ENCODE results near the gene MTX1. TPM values are rescaled to one million over a fixed set of nuclear protein-coding genes. Genes with fewer than 3 reads are reported as not detected.
"Not testable (repeated sequence)": the region's sequence is repeated elsewhere in the genome, so short reads cannot be mapped to it uniquely, and the experiment has no call there.

Gene MTX1
- total RNA-seq, 4 donors from 2014 or later = 33.2 to 45.2 (median 36.5) TPM

DNA sequence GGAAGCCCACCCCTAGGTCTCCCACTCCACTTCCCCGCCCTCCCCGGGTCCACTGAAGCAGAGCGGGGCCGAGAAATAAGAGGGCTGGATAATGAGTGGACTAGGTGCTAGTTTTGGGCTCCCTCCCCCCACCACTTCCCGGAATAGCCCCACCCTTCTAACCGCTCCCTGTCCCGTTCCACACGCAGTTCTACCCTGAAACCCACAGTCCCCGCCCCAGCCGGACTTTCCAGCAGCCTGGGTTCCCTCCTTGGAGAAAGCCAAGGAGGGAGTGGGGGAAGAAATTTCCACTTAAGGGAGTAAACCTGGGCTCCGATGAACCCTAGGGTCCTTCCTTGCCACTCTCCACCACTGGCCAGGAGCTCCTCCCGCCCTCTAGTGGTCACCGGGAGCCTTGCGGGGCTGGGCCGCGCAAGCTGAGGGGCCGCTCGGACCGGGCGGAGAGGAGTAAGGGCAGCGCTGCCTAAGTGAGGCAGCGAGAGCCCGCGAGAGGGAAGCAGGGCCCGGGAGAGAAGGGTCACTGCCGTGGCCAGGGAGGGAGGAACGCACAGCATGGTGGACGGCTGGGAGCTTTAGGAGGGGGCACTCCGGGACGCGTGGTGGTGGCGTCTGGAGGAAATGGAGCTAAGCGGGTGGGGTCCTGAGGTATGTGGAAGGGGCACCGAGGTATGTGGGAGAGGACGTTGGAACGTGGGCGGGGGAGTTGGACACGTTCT, 15.1 kb upstream of the MTX1 start:
- Histone ChIP-seq H3K36me3 (no peaks in the 10 kb centered on the region), H3K27ac (peak overlapping the region; percentile 67 to 89 (median 86)), H3K4me1 (peaks cover 6 to 28% (median 18%) of the 10 kb centered on the region in 4 donors), H3K4me3 (peak overlapping the region; percentile 32 to 59 (median 53)), H3K9me3 (no peaks in the 10 kb centered on the region), H3K27me3 (no peaks in the 10 kb centered on the region)
- peak; percentile 68 to 91 (median 89) for DNase-seq
- TF ChIP-seq, protein P1, sequence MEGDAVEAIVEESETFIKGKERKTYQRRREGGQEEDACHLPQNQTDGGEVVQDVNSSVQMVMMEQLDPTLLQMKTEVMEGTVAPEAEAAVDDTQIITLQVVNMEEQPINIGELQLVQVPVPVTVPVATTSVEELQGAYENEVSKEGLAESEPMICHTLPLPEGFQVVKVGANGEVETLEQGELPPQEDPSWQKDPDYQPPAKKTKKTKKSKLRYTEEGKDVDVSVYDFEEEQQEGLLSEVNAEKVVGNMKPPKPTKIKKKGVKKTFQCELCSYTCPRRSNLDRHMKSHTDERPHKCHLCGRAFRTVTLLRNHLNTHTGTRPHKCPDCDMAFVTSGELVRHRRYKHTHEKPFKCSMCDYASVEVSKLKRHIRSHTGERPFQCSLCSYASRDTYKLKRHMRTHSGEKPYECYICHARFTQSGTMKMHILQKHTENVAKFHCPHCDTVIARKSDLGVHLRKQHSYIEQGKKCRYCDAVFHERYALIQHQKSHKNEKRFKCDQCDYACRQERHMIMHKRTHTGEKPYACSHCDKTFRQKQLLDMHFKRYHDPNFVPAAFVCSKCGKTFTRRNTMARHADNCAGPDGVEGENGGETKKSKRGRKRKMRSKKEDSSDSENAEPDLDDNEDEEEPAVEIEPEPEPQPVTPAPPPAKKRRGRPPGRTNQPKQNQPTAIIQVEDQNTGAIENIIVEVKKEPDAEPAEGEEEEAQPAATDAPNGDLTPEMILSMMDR (IDR thresholded peaks at IDR 0.05) = peak; percentile 85 to 97 (median 94)
- TF ChIP-seq POLR2A (IDR thresholded peaks at IDR 0.05) = no peak

DNA sequence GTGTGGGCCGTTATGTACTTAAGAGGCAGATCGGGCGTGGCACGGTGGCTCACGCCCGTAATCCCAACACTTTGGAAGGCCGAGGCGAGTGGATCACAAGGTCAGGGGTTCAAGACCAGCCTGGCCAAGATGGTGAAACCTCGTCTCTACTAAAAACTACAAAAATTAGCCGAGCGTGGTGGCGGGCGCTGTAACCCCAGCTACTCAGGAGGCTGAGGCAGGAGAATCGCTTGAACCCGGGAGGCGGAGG, 14.6 kb upstream of the MTX1 start:
- peak overlapping the region; percentile 67 to 89 (median 86) for H3K27ac ChIP-seq
- not testable (repeated sequence) for H3K9me3 ChIP-seq, DNase-seq, H3K27me3 ChIP-seq, H3K36me3 ChIP-seq
- H3K4me3 ChIP-seq = peak overlapping the region; percentile 32 to 59 (median 53)
- peaks cover 6 to 28% (median 18%) of the 10 kb centered on the region in 4 donors for H3K4me1 ChIP-seq

DNA sequence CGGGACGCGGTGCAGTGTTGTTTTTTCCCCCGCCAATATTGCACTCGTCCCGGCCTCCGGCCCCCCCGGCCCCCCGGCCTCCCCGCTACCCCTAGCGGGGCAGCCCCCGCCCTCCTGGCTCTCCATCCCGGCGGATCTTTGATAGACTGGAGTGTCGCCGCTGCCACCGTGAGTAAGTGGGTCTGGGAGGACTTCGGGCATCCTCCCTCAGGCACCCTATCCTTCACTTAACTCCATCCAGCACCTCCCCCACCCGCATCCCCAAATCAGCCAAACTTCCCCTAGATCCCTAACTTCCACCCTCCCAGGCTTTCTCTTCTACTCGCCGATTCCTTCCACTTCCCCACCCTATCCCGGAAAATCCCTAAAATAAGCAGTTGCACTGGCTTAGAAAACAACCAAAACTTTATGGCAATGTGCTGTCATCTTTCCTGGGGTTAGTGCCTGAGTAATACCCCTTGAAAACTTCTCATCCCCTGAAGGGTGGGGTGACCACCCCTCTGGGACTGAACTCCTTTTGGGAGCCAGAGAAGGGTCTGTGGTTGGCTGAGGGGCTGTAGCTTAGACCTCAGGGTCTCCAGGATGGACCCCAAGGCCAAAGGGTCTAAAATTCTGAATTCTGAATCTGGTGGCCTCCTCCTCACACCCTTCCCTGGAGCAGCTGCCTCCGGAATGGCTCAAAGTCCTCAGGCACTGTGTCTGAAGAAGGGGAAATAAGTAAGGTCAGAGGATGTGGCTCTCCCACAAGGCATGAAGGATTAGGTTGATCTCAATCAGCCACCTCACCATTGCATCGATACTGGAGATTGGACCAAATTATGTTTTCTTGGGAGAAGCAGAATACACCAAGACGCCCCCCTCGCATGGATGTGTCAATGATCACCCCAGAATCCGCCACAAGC, 13.0 kb upstream of the MTX1 start:
- Histone ChIP-seq H3K4me1 (peaks cover 6 to 28% (median 18%) of the 10 kb centered on the region in 4 donors), H3K4me3 (peak overlapping the region; percentile 32 to 59 (median 53)), H3K27me3 (no peaks in the 10 kb centered on the region), H3K9me3 (no peaks in the 10 kb centered on the region), H3K27ac (peak overlapping the region; percentile 67 to 89 (median 86)), H3K36me3 (no peaks in the 10 kb centered on the region)
- DNase-seq = no peak
- TF ChIP-seq POLR2A (IDR thresholded peaks at IDR 0.05) = no peak
- TF ChIP-seq, protein P1 (IDR thresholded peaks at IDR 0.05) = no peak

DNA sequence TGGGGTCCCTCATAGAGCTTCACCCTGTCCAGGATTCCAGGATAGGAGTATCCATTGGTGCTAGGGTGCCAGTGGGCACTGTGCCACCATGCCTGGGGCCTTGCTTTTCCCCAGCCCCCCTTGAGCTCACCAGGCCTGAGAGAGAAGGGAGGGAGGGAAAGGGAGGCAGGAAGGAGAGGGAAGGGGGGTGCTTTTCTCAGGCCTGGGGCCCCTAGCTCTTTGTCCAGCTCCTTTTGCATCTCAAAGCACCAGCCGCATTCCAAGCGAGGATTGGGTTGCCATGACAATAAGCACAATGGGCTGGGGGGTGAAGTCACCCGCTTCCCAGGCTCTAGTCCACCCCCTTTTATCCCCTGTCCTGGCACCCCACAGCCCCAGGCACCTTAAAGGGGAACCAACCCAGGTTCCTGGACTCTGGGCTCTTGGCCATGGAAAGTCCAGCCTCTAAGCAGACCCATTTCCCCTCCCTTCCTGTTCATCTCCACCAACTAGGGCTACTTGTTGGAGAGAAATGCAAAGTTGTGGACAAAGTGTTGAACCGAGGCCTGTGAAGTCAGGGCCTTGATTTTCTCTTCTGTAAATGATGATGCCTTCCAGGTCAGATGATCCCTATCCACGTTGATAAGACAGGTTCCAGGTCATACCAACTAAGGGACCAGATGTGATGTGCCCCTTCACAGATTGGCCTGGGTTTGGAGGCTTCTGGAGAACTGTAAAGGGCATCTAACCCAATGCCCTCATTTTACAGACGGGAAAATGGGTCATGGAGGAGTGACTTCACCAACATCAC, 12.2 kb upstream of the MTX1 start:
- no peak overlapping the region for H3K27ac ChIP-seq
- no peak overlapping the region for H3K4me3 ChIP-seq
- H3K4me1 ChIP-seq = peaks cover 6 to 28% (median 18%) of the 10 kb centered on the region in 4 donors
- no peaks in the 10 kb centered on the region for H3K36me3 ChIP-seq
- no peak for DNase-seq
- TF ChIP-seq, protein P1 (IDR thresholded peaks at IDR 0.05) = no peak
- TF ChIP-seq POLR2A (IDR thresholded peaks at IDR 0.05) = no peak
- H3K27me3 ChIP-seq = no peaks in the 10 kb centered on the region
- H3K9me3 ChIP-seq = no peaks in the 10 kb centered on the region

DNA sequence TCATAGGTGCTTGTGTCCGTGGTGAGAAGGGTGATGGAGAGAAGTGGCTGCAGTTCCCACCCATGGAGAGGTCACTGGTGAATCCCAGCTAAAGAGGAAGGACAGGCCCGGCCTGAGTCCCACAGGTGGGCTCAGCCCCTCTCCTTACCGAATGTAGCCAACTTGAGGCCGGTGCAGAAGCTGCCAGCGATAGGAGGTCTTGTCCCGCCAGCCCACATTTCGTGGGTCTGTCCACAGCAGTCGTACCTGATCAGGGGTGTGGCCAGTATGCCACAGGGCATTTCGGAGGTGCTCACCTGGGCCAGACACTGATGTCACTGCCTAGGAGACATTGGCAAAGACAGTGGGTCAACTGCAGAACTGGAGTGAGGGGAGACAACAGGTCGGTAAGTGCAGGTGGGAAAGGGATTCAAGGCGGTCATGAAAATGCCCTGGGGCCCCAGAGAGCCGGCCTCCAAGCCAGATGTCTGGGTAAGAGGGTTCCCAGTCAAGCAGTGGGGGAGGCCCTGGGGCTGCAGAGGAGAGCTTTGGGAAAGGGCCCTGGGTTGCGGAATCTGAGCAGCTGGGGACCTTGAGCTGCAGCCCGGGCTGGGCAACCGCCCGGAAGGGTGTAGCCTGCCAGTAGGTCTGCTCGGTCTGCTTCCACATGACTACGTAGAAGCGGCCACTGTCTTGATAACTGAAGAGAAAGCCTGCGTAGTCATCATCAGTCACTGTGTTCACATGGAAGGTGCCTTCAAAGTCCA, 11.4 kb upstream of the MTX1 start:
- no peaks in the 10 kb centered on the region for H3K36me3 ChIP-seq
- no peaks in the 10 kb centered on the region for H3K9me3 ChIP-seq
- TF ChIP-seq, protein P1 (IDR thresholded peaks at IDR 0.05) = no peak
- no peak for TF ChIP-seq POLR2A (IDR thresholded peaks at IDR 0.05)
- peak in 1 of 3 donors; percentile 45 for DNase-seq
- peaks cover 6 to 28% (median 18%) of the 10 kb centered on the region in 4 donors for H3K4me1 ChIP-seq
- no peak overlapping the region for H3K27ac ChIP-seq
- no peak overlapping the region for H3K4me3 ChIP-seq
- no peaks in the 10 kb centered on the region for H3K27me3 ChIP-seq

Measured in Peyer's patch (tissue), 4 donors.